MCF 10A (cell line): ENCODE data around the gene SPIRE1. TPM values are rescaled to one million over a fixed set of nuclear protein-coding genes. Genes with fewer than 3 reads are reported as not detected.
"Not testable (repeated sequence)": the region's sequence is repeated elsewhere in the genome, so short reads cannot be mapped to it uniquely, and the experiment has no call there.

Experiments
- BruUV-seq: library from RNA; stranded (reverse); fragments of 400-500 nt; replicated peaks from 2 replicates; lab custom pipeline; 2021; lab: Mats Ljungman, UMichigan
- CTCF ChIA-PET: fragments of 300-600 bp; sonication (Branson Sonifier 250); formaldehyde crosslinking; extraction: SDS; loops from one replicate; lab custom pipeline; 2021; ENCODE audit warnings: antibody characterized with exemption, inconsistent platforms; lab: Yijun Ruan, JAX
- POLR2A ChIA-PET: fragments of 300-600, 350-650 bp; sonication (Branson Sonifier 250); formaldehyde crosslinking; extraction: SDS; loops from one replicate; lab custom pipeline; 2020; ENCODE audit warnings: antibody characterized with exemption, inconsistent platforms; lab: Yijun Ruan, JAX
- DNase-seq: peaks from one replicate; pipeline ENCODE4 v3.0.0-alpha.2; 2018; ENCODE audit not compliant: unreplicated experiment
- H3K27ac Mint-ChIP-seq: one replicate; pipeline ENCODE4 v1.8.0; 2022; ENCODE audit warnings: mild to moderate bottlenecking, low read depth, mixed read lengths; ENCODE audit not compliant: unreplicated experiment
- H3K27me3 Mint-ChIP-seq: one replicate; pipeline ENCODE4 v1.8.0; 2022; ENCODE audit warnings: mixed read lengths; ENCODE audit not compliant: insufficient read depth, unreplicated experiment
- H3K36me3 Mint-ChIP-seq: one replicate; pipeline ENCODE4 v1.8.0; 2022; ENCODE audit warnings: mild to moderate bottlenecking, moderate library complexity, mixed read lengths; ENCODE audit not compliant: insufficient read depth, unreplicated experiment
- H3K4me1 Mint-ChIP-seq: one replicate; pipeline ENCODE4 v1.8.0; 2022; ENCODE audit warnings: mixed read lengths; ENCODE audit not compliant: insufficient read depth, unreplicated experiment
- H3K4me3 Mint-ChIP-seq: one replicate; pipeline ENCODE4 v1.8.0; 2022; ENCODE audit warnings: mild to moderate bottlenecking, moderate library complexity, mixed read lengths; ENCODE audit not compliant: unreplicated experiment
- H3K9me3 Mint-ChIP-seq: one replicate; pipeline ENCODE4 v1.8.0; 2022; ENCODE audit warnings: mixed read lengths; ENCODE audit not compliant: unreplicated experiment
- CTCF ChIP-seq: fragments of 200-600 bp; IDR thresholded peaks from one replicate; pipeline ENCODE4 v1.8.0; 2022; ENCODE audit warnings: antibody characterized with exemption, mild to moderate bottlenecking; ENCODE audit not compliant: unreplicated experiment
- intact Hi-C: fragments of 100-400 bp; cut with micrococcal nuclease; formaldehyde crosslinking; loops from 2 replicates; pipeline ENCODE4 v1.14.1; 2022
- total RNA-seq: library from RNA; stranded (reverse); gene quantifications from 2 replicates; pipeline ENCODE4 v1.2.3, GENCODE V29; 2022

SPIRE1 gene
- total RNA-seq, 1 experiment from 2014 or later: 78.2 TPM

GRCh38 chr18:12556946-12557806, 100.7 kb downstream of the SPIRE1 start:
- intact Hi-C loops: no loop called here
- no TSS peak for BruUV-seq
- Mint-ChIP-seq H3K9me3 (peaks cover 8% of the 10 kb centered on the region), H3K27me3 (no peaks in the 10 kb centered on the region), H3K4me1 (peaks cover 28% of the 10 kb centered on the region), H3K27ac (no peak overlapping the region), H3K36me3 (peaks cover 21% of the 10 kb centered on the region), H3K4me3 (no peak overlapping the region)
- no peak for TF ChIP-seq CTCF
- ChIA-PET CTCF (no interaction called here), POLR2A (interaction anchor here (1.0 kb wide), 1 partner anchor 9 kb away, joined by 3 read pairs; no protein-coding TSS in a partner anchor)
- DNase-seq: no peak

GRCh38 chr18:12554796-12555388, 103.0 kb downstream of the SPIRE1 start:
- no peak for DNase-seq
- Mint-ChIP-seq H3K4me3 (no peak overlapping the region), H3K9me3 (peaks cover 8% of the 10 kb centered on the region), H3K27ac (peak overlapping the region; percentile 89), H3K4me1 (peaks cover 38% of the 10 kb centered on the region), H3K27me3 (no peaks in the 10 kb centered on the region), H3K36me3 (peaks cover 21% of the 10 kb centered on the region)
- no TSS peak for BruUV-seq
- TF ChIP-seq CTCF: no peak
- POLR2A ChIA-PET: interaction anchor here (1.0 to 4.4 kb wide), 13 partner anchors 8 to 179 kb away, joined by 3 to 40 read pairs (median 5); partner anchors contain the start of genes AFG3L2 and SPIRE1
- intact Hi-C loops: loop anchor here (2.0 to 5.0 kb wide), 2 partner anchors 44 to 102 kb away; partner anchors contain the start of gene SPIRE1
- CTCF ChIA-PET: interaction anchor here (0.6 to 0.8 kb wide), 3 partner anchors 21 to 54 kb away, joined by 3 read pairs; no protein-coding TSS in a partner anchor

GRCh38 chr18:12552879-12553242, 105.0 kb downstream of the SPIRE1 start:
- Mint-ChIP-seq H3K36me3 (peaks cover 19% of the 10 kb centered on the region), H3K27me3 (no peaks in the 10 kb centered on the region), H3K27ac (peak overlapping the region; percentile 89), H3K4me3 (peak overlapping the region; percentile 12), H3K4me1 (peaks cover 40% of the 10 kb centered on the region), H3K9me3 (peaks cover 8% of the 10 kb centered on the region)
- no peak for TF ChIP-seq CTCF
- DNase-seq: peak; percentile 88
- intact Hi-C loops: loop anchor here (5.0 kb wide), 1 partner anchor 104 kb away; the partner anchor contains the start of gene SPIRE1
- ChIA-PET POLR2A (interaction anchor here (0.9 to 4.4 kb wide), 14 partner anchors 10 to 105 kb away, joined by 3 to 40 read pairs (median 5); partner anchors contain the start of gene SPIRE1), CTCF (interaction anchor here (1.1 kb wide), 1 partner anchor 27 kb away, joined by 3 read pairs; no protein-coding TSS in a partner anchor)
- no TSS peak for BruUV-seq

- POLR2A ChIA-PET: interaction anchor here (0.7 to 4.4 kb wide), 17 partner anchors 9 to 106 kb away, joined by 3 to 40 read pairs (median 5); partner anchors contain the start of gene SPIRE1
- not testable (repeated sequence) for H3K9me3 Mint-ChIP-seq, BruUV-seq, H3K27me3 Mint-ChIP-seq
- DNase-seq: peak; percentile 92
- peak overlapping the region; percentile 0 for H3K4me3 Mint-ChIP-seq
- CTCF ChIA-PET: interaction anchor here (1.1 to 1.6 kb wide), 2 partner anchors 17 to 28 kb away, joined by 3 to 4 read pairs; no protein-coding TSS in a partner anchor
- H3K4me1 Mint-ChIP-seq: peaks cover 40% of the 10 kb centered on the region
- H3K27ac Mint-ChIP-seq: peak overlapping the region; percentile 89
- intact Hi-C loops: loop anchor here (5.0 kb wide), 1 partner anchor 105 kb away; the partner anchor contains the start of gene SPIRE1
- peaks cover 14% of the 10 kb centered on the region for H3K36me3 Mint-ChIP-seq
These were observed 105.7 kb downstream of the SPIRE1 start for GRCh38 chr18:12551943-12552878.

GRCh38 chr18:12551466-12551865, 106.4 kb downstream of the SPIRE1 start:
- ChIA-PET CTCF (interaction anchor here (0.6 to 1.6 kb wide), 2 partner anchors 16 to 149 kb away, joined by 4 read pairs; no protein-coding TSS in a partner anchor), POLR2A (interaction anchor here (1.1 to 4.4 kb wide), 6 partner anchors 13 to 78 kb away, joined by 3 to 40 read pairs (median 8); no protein-coding TSS in a partner anchor)
- not testable (repeated sequence) for DNase-seq, BruUV-seq, H3K36me3 Mint-ChIP-seq, H3K27me3 Mint-ChIP-seq, H3K4me3 Mint-ChIP-seq, H3K27ac Mint-ChIP-seq, H3K9me3 Mint-ChIP-seq
- H3K4me1 Mint-ChIP-seq: peaks cover 40% of the 10 kb centered on the region
- intact Hi-C loops: loop anchor here (5.0 kb wide), 1 partner anchor 106 kb away; the partner anchor contains the start of gene SPIRE1
